GM12874 (cell line): Measurements from ENCODE around the gene ANKHD1.

Experiments
- CTCF ChIP-seq: IDR thresholded peaks from 2 replicates; pipeline ENCODE4 v1.5.1; 2011; ENCODE audit warnings: low read depth, mild to moderate bottlenecking, control low read depth, low read length, moderate library complexity; ENCODE audit not compliant: insufficient read depth

ANKHD1 gene

GRCh38 chr5:140588311-140589070 lies 186.9 kb downstream of the ANKHD1 start:
- TF ChIP-seq CTCF, result no peak
